SKM-1 (cell line): ENCODE results near the gene TAC3.
A peak's percentile ranks its signal among the peaks of the same experiment; 100 is the strongest.
"Not testable (repeated sequence)": the region's sequence is repeated elsewhere in the genome, so short reads cannot be mapped to it uniquely, and the experiment has no call there.

Source experiments
- DNase-seq: peaks from one replicate; lab custom pipeline; 2025; ENCODE audit not compliant: unreplicated experiment; lab: John Stamatoyannopoulos, UW

The TAC3 gene

GRCh38 chr12:57037264-57037663 is 20.9 kb upstream of the TAC3 start:
- no peak for DNase-seq

GRCh38 chr12:57033431-57033830 is 17.1 kb upstream of the TAC3 start:
- DNase-seq = no peak

- no peak for DNase-seq
Observed at GRCh38 chr12:57031789-57032188, 15.5 kb upstream of the TAC3 start.

- DNase-seq = no peak
Observed at GRCh38 chr12:57031138-57031725, 14.9 kb upstream of the TAC3 start.

- DNase-seq = no peak
Observed at GRCh38 chr12:57029457-57029856, 13.1 kb upstream of the TAC3 start.

GRCh38 chr12:57027805-57028153 is 11.4 kb upstream of the TAC3 start:
- DNase-seq = no peak

- DNase-seq = no peak
Observed at GRCh38 chr12:57027011-57027804, 10.9 kb upstream of the TAC3 start.

- DNase-seq = no peak
Observed at GRCh38 chr12:57025196-57025595, 8.9 kb upstream of the TAC3 start.

GRCh38 chr12:57022324-57022723 is 6.0 kb upstream of the TAC3 start:
- DNase-seq = not testable (repeated sequence)

GRCh38 chr12:57019983-57020719 is 3.8 kb upstream of the TAC3 start:
- no peak for DNase-seq

- DNase-seq = no peak
Observed at GRCh38 chr12:57018906-57019305, 2.6 kb upstream of the TAC3 start.

- DNase-seq = not testable (repeated sequence)
Observed at GRCh38 chr12:57018353-57018752, 2.0 kb upstream of the TAC3 start.

- DNase-seq = no peak
Observed at GRCh38 chr12:57012600-57013465, 3.5 kb downstream of the TAC3 start.

GRCh38 chr12:57011438-57012424 is 4.6 kb downstream of the TAC3 start:
- DNase-seq = no peak

- DNase-seq = no peak
Observed at GRCh38 chr12:57010627-57011247, 5.6 kb downstream of the TAC3 start.

GRCh38 chr12:57009949-57010626 is 6.2 kb downstream of the TAC3 start:
- no peak for DNase-seq

GRCh38 chr12:57008178-57008577 is 8.2 kb downstream of the TAC3 start:
- peak; percentile 28 for DNase-seq

- DNase-seq = no peak
Observed at GRCh38 chr12:57006809-57007475, 9.4 kb downstream of the TAC3 start.
